Muscle of leg (tissue), 11 donors: ENCODE data around the gene LIN9. TPM values are rescaled to one million over a fixed set of nuclear protein-coding genes. Genes with fewer than 3 reads are reported as not detected.
"Not testable (repeated sequence)": the region's sequence is repeated elsewhere in the genome, so short reads cannot be mapped to it uniquely, and the experiment has no call there.

ENCODE experiments used
- DNase-seq: peaks from one replicate; pipeline ENCODE4 v3.0.0; 2013
- H3K27ac ChIP-seq: one replicate; pipeline ENCODE4 v1.5.1; 2013; ENCODE audit warnings: mild to moderate bottlenecking, low read length, control low read depth
- H3K27me3 ChIP-seq: one replicate; pipeline ENCODE4 v1.6.1; 2013; ENCODE audit warnings: low read length; ENCODE audit not compliant: control insufficient read depth, insufficient read depth
- H3K36me3 ChIP-seq: one replicate; pipeline ENCODE4 v1.6.1; 2013; ENCODE audit warnings: low read length; ENCODE audit not compliant: control insufficient read depth, insufficient read depth
- H3K4me1 ChIP-seq: one replicate; pipeline ENCODE4 v1.6.1; 2013; ENCODE audit warnings: low read length; ENCODE audit not compliant: control insufficient read depth, insufficient read depth
- H3K4me3 ChIP-seq: one replicate; pipeline ENCODE4 v1.5.1; 2013; ENCODE audit warnings: low read length, control low read depth
- H3K9me3 ChIP-seq: replicated peaks from 2 replicates; pipeline ENCODE4 v1.6.1; 2013; ENCODE audit warnings: low read depth, low read length; ENCODE audit not compliant: control insufficient read depth
- WGBS: methylation state at CpG from one replicate; pipeline ENCODE4 v1.1.5; 2013; ENCODE audit warnings: missing lambda C conversion rate; ENCODE audit not compliant: insufficient coverage; 5-methylcytosine and 5-hydroxymethylcytosine counted together
- polyA plus RNA-seq, 8 donors: library from polyadenylated mRNA; unstranded; fragments of 120-200 nt; gene quantifications; one replicate each; pipeline versions ENCODE4 v1.2.1 to v1.2.3, GENCODE V29; 2013; ENCODE audit warnings: inconsistent platforms in 1 of 8, low replicate concordance in 1 of 8; ENCODE audit not compliant: insufficient read length in 8 of 8, insufficient read depth in 1 of 8
- total RNA-seq: library from RNA; stranded (reverse); fragments of 120-200 nt; gene quantifications from one replicate; pipeline ENCODE4 v1.2.4, GENCODE V29; 2013

LIN9 gene
- total and polyA plus RNA-seq, 9 donors = 6.2 to 8.2 (median 6.6) TPM

DNA sequence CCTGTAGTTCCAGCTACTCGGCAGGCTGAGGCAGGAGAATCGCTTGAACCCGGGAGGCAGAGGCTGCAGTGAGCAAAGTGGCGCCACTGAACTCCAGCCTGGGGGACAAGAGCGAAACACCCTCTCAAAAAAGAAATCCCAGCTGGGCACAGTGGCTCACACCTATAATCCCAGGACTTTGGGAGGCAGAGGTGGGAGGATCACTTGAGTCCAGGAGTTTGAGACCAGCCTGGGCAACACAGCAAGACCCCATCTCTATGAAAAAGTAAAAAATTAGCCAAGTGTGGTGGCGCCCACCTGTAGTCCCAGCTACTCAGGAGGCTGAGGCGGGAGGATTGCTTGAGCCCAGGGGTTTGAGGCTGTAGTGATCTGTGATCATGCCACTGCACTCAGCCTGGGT, 56.1 kb downstream of the LIN9 start:
- WGBS = 100% methylated on average over 1 of the region's 7 CpGs
- not testable (repeated sequence) for H3K27me3 ChIP-seq, H3K4me3 ChIP-seq, H3K4me1 ChIP-seq, H3K27ac ChIP-seq, H3K9me3 ChIP-seq, DNase-seq, H3K36me3 ChIP-seq

DNA sequence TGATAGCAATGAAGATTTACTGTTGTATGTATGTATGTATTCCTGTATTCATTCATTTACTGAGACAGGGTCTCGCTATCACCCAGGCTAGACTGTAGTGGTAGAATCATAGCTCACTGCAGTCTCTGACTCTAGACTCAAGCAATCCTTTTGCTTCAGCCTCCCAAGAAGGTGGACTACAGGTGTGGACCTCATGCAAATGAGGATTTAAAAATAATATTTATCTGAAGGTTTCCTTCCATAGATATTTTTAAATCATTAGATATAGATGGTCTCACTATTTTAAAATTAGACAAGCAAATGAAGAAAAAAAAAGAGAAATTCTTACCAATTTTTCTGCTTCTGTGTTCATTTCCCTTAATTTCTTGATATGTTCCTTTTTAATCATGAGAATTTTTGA, 58.5 kb downstream of the LIN9 start:
- H3K27me3 ChIP-seq = no peaks in the 10 kb centered on the region
- H3K36me3 ChIP-seq = peaks cover 9% of the 10 kb centered on the region
- H3K9me3 ChIP-seq = no peaks in the 10 kb centered on the region
- no peak for DNase-seq
- no CpG with 5 or more reads among the region's 1 CpG for WGBS
- no peaks in the 10 kb centered on the region for H3K4me1 ChIP-seq
- no peak overlapping the region for H3K27ac ChIP-seq
- no peak overlapping the region for H3K4me3 ChIP-seq

DNA sequence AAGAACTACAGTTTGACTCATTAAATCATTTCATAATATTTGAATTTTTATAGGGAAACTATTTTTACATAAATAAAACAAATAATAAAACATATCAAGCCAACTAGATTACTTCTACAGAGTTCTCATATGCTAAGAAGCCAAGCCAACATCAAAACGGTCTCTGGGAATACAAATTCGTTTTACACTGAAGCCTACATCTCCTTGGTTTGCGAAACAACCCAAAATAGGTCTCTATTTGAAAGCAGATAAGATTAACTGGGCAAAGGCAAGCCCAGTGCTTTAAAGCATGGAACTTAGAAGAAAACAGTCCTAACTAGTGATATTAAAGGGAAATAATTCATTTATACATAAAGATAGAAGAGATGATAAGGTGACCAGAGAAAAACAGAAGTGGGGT, 60.2 kb downstream of the LIN9 start:
- DNase-seq = no peak
- H3K27me3 ChIP-seq = no peaks in the 10 kb centered on the region
- H3K27ac ChIP-seq = no peak overlapping the region
- H3K36me3 ChIP-seq = peaks cover 9% of the 10 kb centered on the region
- H3K4me3 ChIP-seq = no peak overlapping the region
- WGBS = 92% methylated on average over 2 of the region's 3 CpGs
- H3K4me1 ChIP-seq = no peaks in the 10 kb centered on the region
- H3K9me3 ChIP-seq = no peaks in the 10 kb centered on the region

DNA sequence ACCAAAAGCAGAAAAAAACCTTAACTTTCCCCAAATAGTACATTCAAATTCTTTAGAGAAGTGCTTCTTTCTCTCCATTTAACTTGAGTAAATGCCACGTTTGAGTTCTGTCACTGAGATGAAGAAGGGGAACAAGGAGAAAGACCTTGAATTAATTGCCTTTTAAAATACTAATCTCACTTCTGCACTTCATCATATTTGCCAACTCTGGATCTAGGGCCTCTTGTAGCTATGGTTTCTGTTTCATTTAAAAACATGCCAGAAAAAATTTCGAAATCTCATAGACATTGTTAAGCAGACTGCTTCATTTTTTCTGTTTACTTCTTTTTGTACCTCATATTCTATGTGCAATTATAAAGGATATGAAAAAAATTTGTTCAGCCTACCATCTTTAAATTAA, 60.9 kb downstream of the LIN9 start:
- Histone ChIP-seq H3K36me3 (peaks cover 9% of the 10 kb centered on the region), H3K27me3 (no peaks in the 10 kb centered on the region), H3K27ac (no peak overlapping the region), H3K4me1 (no peaks in the 10 kb centered on the region), H3K9me3 (no peaks in the 10 kb centered on the region), H3K4me3 (no peak overlapping the region)
- WGBS = no CpG with 5 or more reads among the region's 2 CpGs
- DNase-seq = peak; percentile 11

DNA sequence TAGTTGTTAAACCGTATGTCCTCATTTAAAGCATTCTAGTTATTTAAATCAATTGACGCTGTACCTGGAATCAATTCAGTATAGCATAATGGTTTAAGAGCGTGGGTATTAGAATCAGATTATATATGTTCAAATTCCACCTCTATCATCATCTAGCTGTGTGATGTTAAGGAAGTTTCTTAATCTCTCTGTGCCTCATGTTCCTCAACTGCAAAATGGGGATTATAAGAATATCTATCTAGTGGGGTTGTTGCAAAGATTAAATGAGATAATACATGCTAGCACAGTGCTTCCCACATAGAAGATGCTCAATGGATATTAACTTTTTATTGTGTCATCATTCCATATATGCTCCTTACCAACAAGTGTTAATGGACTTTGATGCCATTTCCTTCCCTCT, 69.5 kb downstream of the LIN9 start:
- Histone ChIP-seq H3K27ac (no peak overlapping the region), H3K4me1 (no peaks in the 10 kb centered on the region), H3K36me3 (peaks cover 2% of the 10 kb centered on the region), H3K27me3 (no peaks in the 10 kb centered on the region), H3K9me3 (no peaks in the 10 kb centered on the region), H3K4me3 (no peak overlapping the region)
- DNase-seq = no peak
- no CpG with 5 or more reads among the region's 3 CpGs for WGBS

DNA sequence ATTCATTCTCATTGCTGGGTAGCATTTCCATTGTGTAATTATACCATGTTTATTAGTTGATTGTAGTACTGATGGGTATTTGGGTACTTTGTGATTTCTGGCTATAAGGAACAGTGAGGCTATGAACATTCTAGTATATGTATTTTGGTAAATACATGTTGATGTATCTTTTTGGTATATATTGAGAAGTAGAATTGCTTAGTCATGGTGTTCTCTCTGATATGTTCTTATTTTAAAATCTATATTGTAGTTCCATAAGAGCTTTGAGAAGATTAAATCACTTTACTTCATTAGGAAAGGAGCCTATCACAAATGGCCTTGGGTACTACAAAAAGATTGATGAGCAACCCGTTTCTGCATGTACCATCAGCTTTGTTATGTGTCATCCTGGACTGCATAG, 72.1 kb downstream of the LIN9 start:
- Histone ChIP-seq H3K4me3 (no peak overlapping the region), H3K9me3 (no peaks in the 10 kb centered on the region), H3K36me3 (peaks cover 5% of the 10 kb centered on the region), H3K4me1 (no peaks in the 10 kb centered on the region), H3K27ac (no peak overlapping the region), H3K27me3 (no peaks in the 10 kb centered on the region)
- WGBS = no CpG with 5 or more reads among the region's 1 CpG
- DNase-seq = no peak

DNA sequence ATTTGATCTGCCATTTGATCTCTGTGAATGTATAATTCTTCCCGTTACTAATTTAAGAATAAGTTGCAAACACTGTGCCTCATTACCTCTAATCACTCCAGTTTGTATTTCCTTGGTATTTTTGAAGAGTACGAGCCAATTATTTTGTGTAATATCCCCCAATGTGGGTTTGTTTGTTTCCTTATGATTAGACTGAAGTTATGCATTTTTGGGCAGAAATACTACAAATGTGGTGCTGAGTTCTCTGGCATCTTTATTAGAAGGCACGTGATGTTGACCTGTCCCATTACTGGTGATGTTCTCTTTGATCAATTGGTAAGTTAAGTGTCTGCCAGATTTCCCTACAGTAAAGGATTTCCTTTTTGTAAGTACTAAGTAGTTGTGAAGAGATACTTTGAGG, 75.2 kb downstream of the LIN9 start:
- no peaks in the 10 kb centered on the region for H3K9me3 ChIP-seq
- DNase-seq = no peak
- no CpG with 5 or more reads among the region's 3 CpGs for WGBS

DNA sequence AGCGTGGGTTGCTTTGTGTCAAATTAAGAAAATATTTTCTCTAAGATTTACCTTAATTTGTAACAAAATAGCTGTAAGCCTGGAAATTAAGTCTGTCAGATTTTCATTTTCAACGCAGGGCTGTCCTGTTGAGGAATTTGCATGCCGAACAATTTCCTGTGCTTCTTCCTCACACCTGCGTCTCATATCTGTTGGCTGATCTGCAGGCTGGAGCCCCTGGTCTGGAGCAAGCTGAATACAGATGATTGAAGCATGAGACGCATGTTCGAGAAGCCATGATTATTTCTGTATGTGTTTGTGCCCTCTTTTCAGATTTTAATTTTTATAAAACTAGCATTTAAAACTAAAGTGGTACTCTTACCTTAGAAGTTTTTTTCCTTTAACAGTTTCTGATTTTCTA, 75.7 kb downstream of the LIN9 start:
- Histone ChIP-seq H3K27ac (no peak overlapping the region), H3K4me1 (no peaks in the 10 kb centered on the region), H3K4me3 (no peak overlapping the region), H3K36me3 (peaks cover 5% of the 10 kb centered on the region), H3K27me3 (no peaks in the 10 kb centered on the region), H3K9me3 (no peaks in the 10 kb centered on the region)
- 63% methylated on average over 2 of the region's 6 CpGs for whole genome bisulfite sequencing
- no peak for DNase-seq

More for the DNA sequence above, 75.2 kb downstream of the LIN9 start:
- Histone ChIP-seq H3K27ac (no peak overlapping the region), H3K27me3 (no peaks in the 10 kb centered on the region), H3K4me1 (no peaks in the 10 kb centered on the region), H3K36me3 (peaks cover 5% of the 10 kb centered on the region), H3K4me3 (no peak overlapping the region)

DNA sequence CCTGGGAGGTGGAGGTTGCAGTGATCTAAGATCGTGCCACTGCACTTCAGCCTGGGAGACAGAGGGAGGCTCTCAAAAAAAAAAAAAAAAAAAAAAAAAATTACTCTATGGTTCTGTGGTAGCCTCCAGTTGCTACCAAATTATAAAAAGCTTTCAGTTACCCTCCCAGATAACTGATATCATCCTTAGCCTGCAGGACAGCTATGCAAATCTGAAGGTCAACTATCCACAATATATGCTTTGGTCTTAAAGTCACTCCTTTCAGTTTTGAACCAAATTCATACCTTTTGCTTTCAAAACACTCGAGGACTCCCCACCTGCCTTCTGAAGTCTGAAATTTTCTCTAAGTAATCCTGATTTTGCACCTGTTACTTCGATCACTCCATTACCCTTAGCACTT, 82.4 kb downstream of the LIN9 start:
- no peak overlapping the region for H3K27ac ChIP-seq
- peaks cover 24% of the 10 kb centered on the region for H3K27me3 ChIP-seq
- no peak for DNase-seq
- no CpG with 5 or more reads among the region's 3 CpGs for WGBS
- H3K9me3 ChIP-seq = no peaks in the 10 kb centered on the region
- no peak overlapping the region for H3K4me3 ChIP-seq
- no peaks in the 10 kb centered on the region for H3K36me3 ChIP-seq
- H3K4me1 ChIP-seq = peaks cover 10% of the 10 kb centered on the region

DNA sequence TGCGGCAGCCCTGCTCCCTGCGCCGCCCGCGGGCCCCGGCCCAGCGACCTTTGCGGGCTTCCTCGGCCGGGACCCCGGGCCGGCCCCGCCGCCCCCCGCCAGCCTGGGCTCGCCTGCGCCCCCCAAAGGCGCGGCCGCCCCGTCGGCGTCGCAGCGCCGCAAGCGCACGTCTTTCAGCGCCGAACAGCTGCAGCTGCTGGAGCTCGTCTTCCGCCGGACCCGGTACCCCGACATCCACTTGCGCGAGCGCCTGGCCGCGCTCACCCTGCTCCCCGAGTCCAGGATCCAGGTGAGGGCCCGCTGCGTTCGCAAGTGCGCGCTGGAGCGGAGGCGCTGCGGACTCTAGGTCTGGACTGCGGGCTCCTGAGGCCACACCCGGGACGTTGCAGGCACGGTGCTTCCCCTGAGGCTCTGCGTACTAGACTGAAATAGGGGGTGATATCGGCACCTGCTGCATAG, 85.1 kb downstream of the LIN9 start:
- WGBS = under 1% methylated on average over 50 of the region's 55 CpGs
- Histone ChIP-seq H3K36me3 (no peaks in the 10 kb centered on the region), H3K9me3 (no peaks in the 10 kb centered on the region), H3K27ac (no peak overlapping the region), H3K4me3 (peak overlapping the region; percentile 50), H3K27me3 (peaks cover 24% of the 10 kb centered on the region), H3K4me1 (peaks cover 10% of the 10 kb centered on the region)
- peak; percentile 29 for DNase-seq

DNA sequence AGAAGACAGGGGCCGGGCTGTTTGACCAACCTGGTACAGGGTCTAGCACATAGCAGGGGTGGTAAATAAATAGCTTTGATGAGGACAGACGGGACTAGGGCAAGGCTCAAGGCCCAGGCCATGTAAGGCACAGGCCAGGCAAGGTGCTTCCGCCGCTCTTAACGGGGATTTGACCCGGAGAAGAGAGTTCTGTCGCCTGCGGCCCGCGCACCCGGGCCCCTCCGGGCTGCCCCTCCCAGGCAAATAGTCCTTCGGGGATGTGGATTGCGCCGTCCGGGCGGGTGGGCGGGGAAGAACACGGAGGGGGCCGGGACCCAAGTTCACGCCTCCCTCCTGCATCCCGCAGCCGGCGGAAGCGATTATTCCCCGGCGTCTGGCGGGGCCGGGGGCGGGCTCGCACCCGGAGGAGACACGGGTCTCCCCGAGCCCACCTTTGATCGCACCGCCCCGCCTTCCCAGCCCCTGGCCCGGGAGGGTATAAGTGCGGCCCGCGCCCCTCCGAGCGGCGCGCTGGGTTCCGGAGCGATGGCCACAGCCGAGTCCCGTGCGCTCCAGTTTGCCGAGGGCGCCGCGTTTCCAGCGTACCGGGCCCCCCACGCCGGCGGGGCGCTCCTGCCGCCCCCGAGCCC, 85.7 kb downstream of the LIN9 start, which contains the start of gene MIXL1:
MIXL1 (plus strand) TSS at position 508 of the 629 bp plus-strand sequence; CDS start at position 526, 18 bp downstream.
- H3K4me1 ChIP-seq = peaks cover 10% of the 10 kb centered on the region
- H3K9me3 ChIP-seq = no peaks in the 10 kb centered on the region
- H3K4me3 ChIP-seq = peak within 1 kb of the TSS; percentile 50
- WGBS = 2% methylated on average over 61 of the region's 62 CpGs
- H3K27me3 ChIP-seq = peaks cover 24% of the 10 kb centered on the region
- no peaks in the 10 kb centered on the region for H3K36me3 ChIP-seq
- DNase-seq = peak; percentile 7
- no peak within 1 kb of the TSS for H3K27ac ChIP-seq
